Amniotic epithelial cell (primary cell): Measurements from ENCODE around the gene STX16.

Experiments used
- DNase-seq: peaks from one replicate; pipeline ENCODE4 v3.0.0-alpha.2; 2010; ENCODE audit warnings: low read depth

The STX16 gene

GRCh38 chr20:58618351-58619076 lies 32.6 kb upstream of the STX16 start:
- peak; percentile 84 for DNase-seq

GRCh38 chr20:58619077-58619863 lies 31.8 kb upstream of the STX16 start:
- no peak for DNase-seq

GRCh38 chr20:58619864-58620431 lies 31.1 kb upstream of the STX16 start:
- DNase-seq, result no peak

GRCh38 chr20:58621906-58622548 lies 29.1 kb upstream of the STX16 start:
- DNase-seq, result no peak

- peak; percentile 58 for DNase-seq
Observed at GRCh38 chr20:58622671-58623578, 28.2 kb upstream of the STX16 start.

- peak; percentile 95 for DNase-seq
Observed at GRCh38 chr20:58623579-58624473, 27.3 kb upstream of the STX16 start.

- no peak for DNase-seq
Observed at GRCh38 chr20:58624687-58625086, 26.4 kb upstream of the STX16 start.

- DNase-seq, result no peak
Observed at GRCh38 chr20:58625585-58625984, 25.5 kb upstream of the STX16 start.

- no peak for DNase-seq
Observed at GRCh38 chr20:58626051-58626450, 25.0 kb upstream of the STX16 start.

GRCh38 chr20:58627212-58628072 lies 23.6 kb upstream of the STX16 start:
- no peak for DNase-seq

- DNase-seq, result no peak
Observed at GRCh38 chr20:58628491-58629214, 22.4 kb upstream of the STX16 start.

- DNase-seq, result no peak
Observed at GRCh38 chr20:58629215-58629580, 21.9 kb upstream of the STX16 start.

GRCh38 chr20:58630063-58630462 lies 21.0 kb upstream of the STX16 start:
- DNase-seq, result peak; percentile 42

GRCh38 chr20:58633161-58634053 lies 17.7 kb upstream of the STX16 start:
- no peak for DNase-seq

GRCh38 chr20:58634059-58634458 lies 17.0 kb upstream of the STX16 start:
- DNase-seq, result no peak

GRCh38 chr20:58634521-58635278 lies 16.4 kb upstream of the STX16 start:
- peak; percentile 92 for DNase-seq

GRCh38 chr20:58635279-58635665 lies 15.8 kb upstream of the STX16 start:
- DNase-seq, result no peak
